GM18868 (cell line): ENCODE results near the gene GALNT14.
"Not testable (repeated sequence)": the region's sequence is repeated elsewhere in the genome, so short reads cannot be mapped to it uniquely, and the experiment has no call there.

Source experiments
- ATAC-seq: cut with Tn5 transposase; IDR thresholded peaks from one replicate; pipeline ENCODE4 v1.9.1; 2021; ENCODE audit warnings: mild to moderate bottlenecking, moderate library complexity; ENCODE audit not compliant: unreplicated experiment

Gene GALNT14

GRCh38 chr2:30910686-30911085, 227.6 kb downstream of the GALNT14 start:
- ATAC-seq, result no peak

DNA sequence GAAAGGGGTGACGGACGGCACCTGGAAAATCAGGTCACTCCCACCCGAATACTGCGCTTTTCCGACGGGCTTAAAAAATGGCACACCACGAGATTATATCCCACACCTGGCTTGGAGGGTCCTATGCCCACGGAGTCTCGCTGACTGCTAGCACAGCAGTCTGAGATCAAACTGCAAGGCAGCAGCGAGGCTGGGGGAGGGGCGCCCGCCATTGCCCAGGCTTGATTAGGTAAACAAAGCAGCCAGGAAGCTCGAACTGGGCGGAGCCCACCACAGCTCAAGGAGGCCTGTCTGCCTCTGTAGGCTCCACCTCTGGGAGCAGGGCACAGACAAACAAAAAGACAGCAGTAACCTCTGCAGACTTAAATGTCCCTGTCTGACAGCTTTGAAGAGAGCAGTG, 233.8 kb downstream of the GALNT14 start:
- not testable (repeated sequence) for ATAC-seq

- no peak for ATAC-seq
Measured at GRCh38 chr2:30903326-30903725, 234.9 kb downstream of the GALNT14 start.

GRCh38 chr2:30900381-30900780, 237.9 kb downstream of the GALNT14 start:
- no peak for ATAC-seq

- ATAC-seq, result no peak
Measured at GRCh38 chr2:30899516-30900054, 238.7 kb downstream of the GALNT14 start.

DNA sequence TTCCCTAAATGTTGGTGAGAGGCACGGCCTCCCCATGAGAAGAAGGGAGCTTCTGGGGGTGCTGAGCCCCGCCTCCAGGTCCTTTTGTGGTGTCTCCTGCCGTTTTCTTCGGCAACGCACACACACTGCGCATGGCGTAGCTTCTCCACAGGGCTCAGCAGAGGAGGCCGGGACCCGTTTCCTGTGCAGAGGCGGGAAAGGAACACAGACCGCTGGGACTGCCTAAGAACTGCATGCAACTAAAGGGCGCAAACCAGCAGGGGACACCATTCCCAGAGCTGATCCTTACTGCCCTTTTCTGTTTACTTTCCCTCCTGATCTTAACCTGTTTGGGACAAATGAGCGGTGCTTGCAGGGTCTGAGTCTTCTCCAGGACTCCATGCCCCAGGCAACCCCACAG, 240.7 kb downstream of the GALNT14 start:
- no peak for ATAC-seq

- ATAC-seq, result no peak
Measured at GRCh38 chr2:30894498-30895119, 243.6 kb downstream of the GALNT14 start.

- no peak for ATAC-seq
Measured at GRCh38 chr2:30888852-30889409, 249.3 kb downstream of the GALNT14 start.

GRCh38 chr2:30886080-30886479, 252.2 kb downstream of the GALNT14 start:
- no peak for ATAC-seq

- no peak for ATAC-seq
Measured at GRCh38 chr2:30883822-30884221, 254.4 kb downstream of the GALNT14 start.

DNA sequence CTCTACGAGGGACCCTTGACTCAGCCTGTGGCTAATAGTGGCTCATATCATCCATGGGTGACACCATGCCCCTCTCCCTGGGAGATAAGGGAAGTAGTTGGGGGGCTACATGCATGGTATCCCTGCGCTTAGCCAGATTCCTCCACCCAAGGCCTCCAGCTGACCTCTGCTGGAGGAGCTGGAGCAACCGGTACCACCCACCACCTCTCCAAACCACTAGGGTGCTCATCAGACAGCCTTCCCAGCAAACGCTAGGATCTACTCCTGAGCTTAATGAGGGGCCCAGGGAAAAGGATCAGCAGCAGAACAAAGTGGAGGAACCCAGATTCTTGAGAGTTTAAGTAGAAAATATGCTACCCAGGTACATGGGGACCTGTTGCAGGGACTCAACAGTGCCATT, 255.1 kb downstream of the GALNT14 start:
- ATAC-seq, result no peak

DNA sequence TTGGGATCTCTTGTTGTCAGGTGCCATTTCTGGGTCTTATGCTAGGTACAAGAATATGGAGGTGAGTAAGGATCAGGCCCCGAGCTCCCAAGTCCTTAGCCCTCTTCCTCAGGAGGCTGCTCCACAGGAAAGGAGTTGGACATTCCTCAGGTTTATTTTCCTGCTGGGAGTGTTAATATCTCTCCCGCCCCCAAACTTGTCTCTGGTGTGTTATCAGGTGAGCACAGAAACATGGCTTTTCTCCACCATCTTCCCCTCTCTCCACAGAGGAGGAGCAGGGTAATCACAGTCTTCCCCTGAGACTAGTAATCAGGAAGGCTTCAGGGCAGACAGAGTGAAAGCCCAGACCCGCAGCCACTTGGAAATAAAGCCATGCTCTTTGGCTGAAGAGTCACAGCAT, 257.7 kb downstream of the GALNT14 start:
- ATAC-seq, result no peak

DNA sequence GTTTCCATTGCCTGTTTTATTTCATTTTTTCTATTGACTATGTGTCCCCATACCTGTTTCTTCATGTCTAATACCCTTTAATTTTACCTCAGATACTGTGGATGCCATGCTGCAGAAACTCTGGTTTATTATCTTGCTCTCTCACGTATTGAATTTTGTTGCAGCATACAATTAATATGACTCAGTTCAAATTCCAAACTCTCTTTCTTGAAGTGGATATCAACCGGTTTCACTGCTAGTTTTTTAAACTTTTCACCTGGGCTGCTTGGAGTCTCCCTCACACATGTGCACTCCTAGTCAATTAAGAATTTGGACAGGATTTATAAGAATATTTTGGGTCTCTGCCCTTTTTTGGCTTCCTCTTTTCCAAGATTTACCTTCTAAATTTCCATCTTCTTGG, 260.4 kb downstream of the GALNT14 start:
- ATAC-seq, result no peak

DNA sequence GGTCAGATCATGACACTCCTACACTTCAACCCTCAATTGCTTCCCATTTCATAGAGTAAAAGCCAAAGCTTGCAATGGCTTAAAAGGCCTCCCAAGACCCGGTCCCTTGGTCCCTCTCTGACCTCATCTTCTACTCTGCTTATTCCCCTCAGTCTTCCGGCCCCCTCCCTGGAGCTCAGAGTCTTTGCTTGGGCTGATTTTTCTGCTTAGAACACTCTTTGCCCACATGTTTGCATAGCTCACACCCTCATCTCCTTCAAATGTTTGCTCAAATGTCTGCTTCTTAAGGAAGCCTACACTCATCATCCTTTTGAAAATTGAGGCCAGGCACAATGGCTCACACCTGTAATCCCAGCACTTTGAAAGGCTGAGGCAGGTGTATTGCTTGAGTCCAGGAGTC, 265.4 kb downstream of the GALNT14 start:
- ATAC-seq, result no peak

GRCh38 chr2:30871980-30872789, 266.1 kb downstream of the GALNT14 start:
- ATAC-seq, result no peak

- no peak for ATAC-seq
Measured at GRCh38 chr2:30871440-30871839, 266.8 kb downstream of the GALNT14 start.

DNA sequence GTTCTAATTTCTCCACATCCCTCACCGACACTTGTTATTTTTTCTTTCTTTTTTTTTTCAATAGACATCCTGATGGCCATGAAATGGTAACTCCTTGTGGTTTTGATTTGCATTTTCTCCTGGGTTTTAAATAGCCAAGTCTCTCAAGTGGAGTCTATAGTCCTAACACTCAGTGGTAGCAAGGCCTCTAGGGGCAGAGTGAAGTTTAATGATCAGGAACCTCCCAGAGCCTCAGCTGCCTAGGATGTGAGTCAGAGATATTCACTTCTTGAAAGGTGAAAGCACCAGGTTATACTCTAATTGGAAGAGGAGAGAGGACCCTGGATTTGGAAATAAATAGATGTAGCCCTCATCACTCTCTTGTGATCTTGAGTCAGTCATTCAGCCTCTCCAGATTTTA, 268.3 kb downstream of the GALNT14 start:
- ATAC-seq, result no peak

DNA sequence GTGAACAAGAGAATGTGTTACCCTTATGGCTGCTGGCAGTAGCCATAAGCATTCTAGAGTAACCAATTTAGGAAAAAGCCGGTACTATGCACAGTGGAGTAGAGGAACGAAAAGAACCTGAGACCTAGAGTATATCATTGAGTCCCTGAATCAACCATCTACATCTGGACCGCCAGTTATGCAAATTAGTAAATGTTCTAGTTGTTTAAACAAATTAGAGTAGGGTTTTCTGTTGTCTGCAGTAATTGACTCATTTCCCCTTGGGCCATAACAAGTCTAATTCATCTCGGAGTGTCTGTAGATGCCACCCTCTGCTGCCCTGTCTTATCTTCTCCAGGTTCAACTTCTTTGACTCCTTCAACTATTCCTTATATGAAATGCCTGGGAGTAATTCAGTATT, 270.9 kb downstream of the GALNT14 start:
- ATAC-seq, result no peak

DNA sequence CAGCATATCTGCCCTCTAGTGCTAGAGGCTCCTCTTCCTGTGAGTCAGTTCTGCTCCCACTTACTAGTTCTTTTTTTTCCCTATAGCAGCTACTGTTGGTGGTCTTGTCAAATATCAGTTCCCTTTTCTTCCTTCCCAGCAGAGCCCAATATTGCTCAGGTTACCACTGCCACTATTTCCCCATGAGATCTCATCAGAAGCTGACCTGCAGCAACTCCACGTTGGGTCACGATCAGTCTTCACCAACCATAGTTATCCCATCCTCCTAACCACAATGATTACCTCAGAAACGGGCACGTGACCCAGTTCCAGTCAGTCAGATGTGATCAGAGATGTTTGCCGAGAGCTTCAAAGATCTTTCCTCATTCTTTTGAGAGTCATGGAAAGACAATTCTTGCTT, 271.3 kb downstream of the GALNT14 start:
- no peak for ATAC-seq

GRCh38 chr2:30865892-30866681, 272.2 kb downstream of the GALNT14 start:
- no peak for ATAC-seq

DNA sequence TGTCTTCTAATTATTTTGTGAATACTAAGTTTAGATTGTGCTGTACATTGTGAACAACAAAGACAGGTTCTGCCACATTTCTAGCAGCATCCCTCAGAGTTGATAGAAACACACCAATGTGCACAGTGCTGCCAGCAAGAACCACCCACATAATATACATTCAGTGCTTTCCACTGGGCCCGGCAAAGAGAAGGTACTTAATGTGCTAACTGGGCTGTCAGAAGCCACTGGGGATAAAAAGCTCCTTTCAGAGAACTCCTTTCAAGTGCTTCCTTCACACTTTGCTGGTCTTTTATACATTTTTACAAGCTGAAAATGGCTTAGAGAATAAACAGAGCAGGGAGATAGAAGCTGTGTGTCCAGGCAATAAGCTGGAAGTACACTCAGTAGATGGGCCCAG, 273.0 kb downstream of the GALNT14 start:
- no peak for ATAC-seq
